Natural killer cell (primary cell): ENCODE data around the gene RUSC1. TPM values are rescaled to one million over a fixed set of nuclear protein-coding genes. Genes with fewer than 3 reads are reported as not detected.
A peak's percentile ranks its signal among the peaks of the same experiment; 100 is the strongest.

ENCODE experiments used
- ATAC-seq, 3 donors: fragments of 150-1000 bp in 2 of 3; fragments of 200-7000 bp in 1 of 3; cut with Tn5 transposase; 1 replicate in 1 of 3; 2 replicates in 2 of 3; pipeline ENCODE4 v1.10.0; 2021; ENCODE audit warnings: mild to moderate bottlenecking in 2 of 3, moderate library complexity in 2 of 3
- DNase-seq, 2 donors: peaks; one replicate each; pipeline versions ENCODE4 v3.0.0 to v3.0.0-alpha.2; 2013 to 2021; ENCODE audit warnings: mixed read lengths in 1 of 2
- H3K27ac ChIP-seq: one replicate; pipeline ENCODE4 v1.5.1; 2013; ENCODE audit warnings: mild to moderate bottlenecking, low read length
- H3K27me3 ChIP-seq: one replicate; pipeline ENCODE4 v1.6.1; 2013; ENCODE audit warnings: low read length; ENCODE audit not compliant: control insufficient read depth, insufficient read depth
- H3K36me3 ChIP-seq: one replicate; pipeline ENCODE4 v1.6.1; 2013; ENCODE audit warnings: low read length; ENCODE audit not compliant: control insufficient read depth, insufficient read depth
- H3K4me1 ChIP-seq: one replicate; pipeline ENCODE4 v1.6.1; 2013; ENCODE audit warnings: low read length; ENCODE audit not compliant: control insufficient read depth, insufficient read depth
- H3K4me3 ChIP-seq: one replicate; pipeline ENCODE4 v1.5.1; 2013; ENCODE audit warnings: low read length
- H3K9me3 ChIP-seq: one replicate; pipeline ENCODE4 v1.6.1; 2013; ENCODE audit warnings: low read length; ENCODE audit not compliant: control insufficient read depth, insufficient read depth
- H3K27ac Mint-ChIP-seq, 2 donors: one replicate each; pipeline ENCODE4 v1.8.0; 2022; ENCODE audit warnings: mild to moderate bottlenecking in 2 of 2, mixed read lengths in 2 of 2, moderate library complexity in 1 of 2
- H3K27me3 Mint-ChIP-seq, 2 donors: one replicate each; pipeline ENCODE4 v1.8.0; 2022; ENCODE audit warnings: low read depth in 2 of 2, mixed read lengths in 2 of 2
- H3K36me3 Mint-ChIP-seq: one replicate; pipeline ENCODE4 v1.8.0; 2022; ENCODE audit warnings: mixed read lengths
- H3K4me1 Mint-ChIP-seq, 2 donors: one replicate each; pipeline ENCODE4 v1.8.0; 2022; ENCODE audit warnings: mixed read lengths in 2 of 2
- H3K4me3 Mint-ChIP-seq: one replicate; pipeline ENCODE4 v1.8.0; 2022; ENCODE audit warnings: mild to moderate bottlenecking, moderate library complexity, mixed read lengths
- H3K9me3 Mint-ChIP-seq, 2 donors: one replicate each; pipeline ENCODE4 v1.8.0; 2022; ENCODE audit warnings: mixed read lengths in 2 of 2
- WGBS: methylation state at CpG from one replicate; pipeline ENCODE4 v1.1.7; 2013; ENCODE audit warnings: missing lambda C conversion rate; ENCODE audit not compliant: insufficient coverage; 5-methylcytosine and 5-hydroxymethylcytosine counted together
- intact Hi-C: fragments of 100-400 bp; cut with micrococcal nuclease; formaldehyde crosslinking; loops from one replicate; pipeline ENCODE4 v1.14.2; 2022
- total RNA-seq, 4 donors: library from RNA; stranded (reverse); fragments of 120-200 nt in 1 of 4; gene quantifications; one replicate each; pipeline versions ENCODE4 v1.2.3 to v1.2.4, GENCODE V29; 2013 to 2022
- TF ChIP-seq, protein P1 (sequence below): fragments of 200-600 bp; IDR thresholded peaks from one replicate; pipeline ENCODE4 v1.8.0; 2022; ENCODE audit warnings: antibody characterized with exemption

The RUSC1 gene
- total RNA-seq, 3 donors from 2014 or later (not counting 1 experiment from before 2014, with no cell fraction given), result 20.4 to 24.7 (median 21.5) TPM

GRCh38 chr1:155329980-155330598 lies 9.4 kb downstream of the RUSC1 start:
- ATAC-seq (no peak), DNase-seq (no peak)
- intact Hi-C loops, result no loop called here
- no peak overlapping the region for H3K27ac ChIP-seq
- H3K4me3 Mint-ChIP-seq, result no peak overlapping the region
- no peaks in the 10 kb centered on the region for H3K27me3 Mint-ChIP-seq
- TF ChIP-seq, protein P1, sequence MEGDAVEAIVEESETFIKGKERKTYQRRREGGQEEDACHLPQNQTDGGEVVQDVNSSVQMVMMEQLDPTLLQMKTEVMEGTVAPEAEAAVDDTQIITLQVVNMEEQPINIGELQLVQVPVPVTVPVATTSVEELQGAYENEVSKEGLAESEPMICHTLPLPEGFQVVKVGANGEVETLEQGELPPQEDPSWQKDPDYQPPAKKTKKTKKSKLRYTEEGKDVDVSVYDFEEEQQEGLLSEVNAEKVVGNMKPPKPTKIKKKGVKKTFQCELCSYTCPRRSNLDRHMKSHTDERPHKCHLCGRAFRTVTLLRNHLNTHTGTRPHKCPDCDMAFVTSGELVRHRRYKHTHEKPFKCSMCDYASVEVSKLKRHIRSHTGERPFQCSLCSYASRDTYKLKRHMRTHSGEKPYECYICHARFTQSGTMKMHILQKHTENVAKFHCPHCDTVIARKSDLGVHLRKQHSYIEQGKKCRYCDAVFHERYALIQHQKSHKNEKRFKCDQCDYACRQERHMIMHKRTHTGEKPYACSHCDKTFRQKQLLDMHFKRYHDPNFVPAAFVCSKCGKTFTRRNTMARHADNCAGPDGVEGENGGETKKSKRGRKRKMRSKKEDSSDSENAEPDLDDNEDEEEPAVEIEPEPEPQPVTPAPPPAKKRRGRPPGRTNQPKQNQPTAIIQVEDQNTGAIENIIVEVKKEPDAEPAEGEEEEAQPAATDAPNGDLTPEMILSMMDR, result no peak
- peaks cover 17% of the 10 kb centered on the region for H3K36me3 ChIP-seq
- H3K4me1 ChIP-seq, result peaks cover 5% of the 10 kb centered on the region
- H3K27me3 ChIP-seq, result no peaks in the 10 kb centered on the region
- H3K27ac Mint-ChIP-seq, result no peak overlapping the region
- H3K9me3 Mint-ChIP-seq, result no peaks in the 10 kb centered on the region
- H3K4me3 ChIP-seq, result no peak overlapping the region
- peaks cover 7% of the 10 kb centered on the region for H3K36me3 Mint-ChIP-seq
- WGBS, result 94% methylated on average over 11 of the region's 11 CpGs
- H3K4me1 Mint-ChIP-seq, result peaks cover 7 to 14% of the 10 kb centered on the region in 2 donors
- H3K9me3 ChIP-seq, result no peaks in the 10 kb centered on the region

DNA sequence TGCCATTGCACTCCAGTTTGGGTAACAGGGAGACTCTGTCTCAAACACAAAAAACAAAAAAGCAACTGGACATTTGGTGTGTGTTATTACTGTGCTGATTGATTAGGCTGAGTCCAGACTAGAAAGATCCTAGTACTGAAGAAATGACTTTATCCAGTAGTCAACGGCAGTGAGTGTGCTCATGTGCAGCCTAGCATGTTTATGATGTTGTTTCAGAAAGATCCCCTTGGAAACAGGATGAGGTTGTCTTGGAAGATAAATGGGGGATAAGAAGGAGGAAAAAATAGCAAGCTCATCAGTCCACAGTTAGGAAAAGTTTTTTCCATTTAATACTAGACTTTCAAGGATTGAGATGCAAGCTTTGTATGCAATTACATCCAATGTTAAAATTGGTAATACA lies 14.3 kb downstream of the RUSC1 start:
- Histone ChIP-seq H3K27ac (no peak overlapping the region), H3K4me3 (no peak overlapping the region), H3K36me3 (peaks cover 50% of the 10 kb centered on the region), H3K27me3 (no peaks in the 10 kb centered on the region), H3K4me1 (no peaks in the 10 kb centered on the region), H3K9me3 (no peaks in the 10 kb centered on the region)
- Mint-ChIP-seq H3K4me3 (no peak overlapping the region), H3K27ac (peak overlapping the region in 1 of 2 donors; percentile 16), H3K9me3 (no peaks in the 10 kb centered on the region), H3K36me3 (peaks cover 26% of the 10 kb centered on the region), H3K4me1 (no peaks in the 10 kb centered on the region), H3K27me3 (no peaks in the 10 kb centered on the region)
- intact Hi-C loops, result no loop called here
- DNase-seq (no peak), ATAC-seq (no peak)
- TF ChIP-seq, protein P1, result no peak
- WGBS, result 96% methylated on average over 1 of the region's 1 CpG

DNA sequence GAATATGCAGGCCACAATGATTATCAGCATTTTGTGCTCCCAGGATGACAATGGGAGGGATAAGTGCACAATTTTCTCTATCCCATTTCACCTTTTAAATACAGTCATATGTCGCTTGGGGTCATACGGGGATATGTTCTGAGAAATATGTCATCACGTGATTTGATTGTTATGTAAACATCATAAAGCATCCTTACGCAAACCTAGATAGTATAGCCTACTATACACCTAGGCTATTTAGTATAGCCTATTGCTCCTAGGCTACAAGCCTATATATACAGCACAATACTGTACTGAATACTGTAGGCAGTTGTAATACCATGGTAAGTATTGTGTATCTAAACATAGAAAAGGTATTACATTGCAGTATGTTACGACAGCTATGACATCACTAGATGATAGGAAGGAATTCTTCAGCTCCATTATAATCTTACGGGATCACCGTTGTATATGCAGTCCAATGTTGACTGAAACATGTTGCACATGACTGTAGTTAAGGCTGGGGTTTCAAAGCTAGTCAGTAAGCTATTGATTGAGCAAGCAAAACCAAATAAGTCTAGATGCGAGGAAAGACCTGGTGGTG lies 18.9 kb downstream of the RUSC1 start:
- Histone ChIP-seq H3K36me3 (peaks cover 80% of the 10 kb centered on the region), H3K27me3 (no peaks in the 10 kb centered on the region), H3K27ac (no peak overlapping the region), H3K4me3 (no peak overlapping the region), H3K9me3 (no peaks in the 10 kb centered on the region), H3K4me1 (no peaks in the 10 kb centered on the region)
- Mint-ChIP-seq H3K9me3 (no peaks in the 10 kb centered on the region), H3K4me3 (no peak overlapping the region), H3K36me3 (peaks cover 31% of the 10 kb centered on the region), H3K27me3 (no peaks in the 10 kb centered on the region), H3K4me1 (no peaks in the 10 kb centered on the region), H3K27ac (no peak overlapping the region)
- ATAC-seq (no peak), DNase-seq (no peak)
- WGBS, result 97% methylated on average over 7 of the region's 8 CpGs
- TF ChIP-seq, protein P1, result no peak
- intact Hi-C loops, result no loop called here

GRCh38 chr1:155342842-155343241 lies 22.1 kb downstream of the RUSC1 start:
- no peak overlapping the region for H3K4me3 Mint-ChIP-seq
- no peak for ATAC-seq
- H3K4me3 ChIP-seq, result no peak overlapping the region
- peaks cover 87% of the 10 kb centered on the region for H3K36me3 ChIP-seq
- no peaks in the 10 kb centered on the region for H3K4me1 Mint-ChIP-seq
- TF ChIP-seq, protein P1, result no peak
- peaks cover 32% of the 10 kb centered on the region for H3K36me3 Mint-ChIP-seq
- 100% methylated on average over 3 of the region's 3 CpGs for WGBS
- H3K27me3 ChIP-seq, result no peaks in the 10 kb centered on the region
- no peaks in the 10 kb centered on the region for H3K9me3 ChIP-seq
- intact Hi-C loops, result no loop called here
- no peak overlapping the region for H3K27ac Mint-ChIP-seq
- no peaks in the 10 kb centered on the region for H3K4me1 ChIP-seq
- H3K27ac ChIP-seq, result no peak overlapping the region
- H3K9me3 Mint-ChIP-seq, result no peaks in the 10 kb centered on the region
- no peaks in the 10 kb centered on the region for H3K27me3 Mint-ChIP-seq
- DNase-seq, result no peak
